Pancreas (tissue), 10 donors: Measurements from ENCODE around the gene PIWIL4. TPM values are rescaled to one million over a fixed set of nuclear protein-coding genes. Genes with fewer than 3 reads are reported as not detected.
A peak's percentile ranks its signal among the peaks of the same experiment; 100 is the strongest.

Source experiments
- ATAC-seq, 4 donors: fragments of 200-7000 bp; cut with Tn5 transposase; one replicate each; pipeline versions ENCODE4 v1.8.0 to v1.9.1; 2020; ENCODE audit warnings: mild to moderate bottlenecking in 4 of 4, moderate library complexity in 4 of 4
- DNase-seq, 6 donors: peaks; one replicate each; pipeline ENCODE4 v3.0.0-alpha.2; 2020
- FAIRE-seq: peaks from 2 replicates; lab custom pipeline; 2012; peaks lifted over from hg19 to GRCh38; lab: Jason Lieb, UNC
- H3K27ac ChIP-seq, 4 donors: fragments of 200-600 bp; sonication (generic); 1 replicate in 3 of 4; 2 replicates in 1 of 4; pipeline versions ENCODE4 v1.5.0 to v1.8.0; 2020
- H3K27me3 ChIP-seq, 4 donors: fragments of 200-600 bp; one replicate each; pipeline ENCODE4 v1.8.0; 2021
- H3K36me3 ChIP-seq, 3 donors: fragments of 200-600 bp; sonication (generic) in 1 of 3; one replicate each; pipeline versions ENCODE4 v1.5.0 to v1.8.0; 2020 to 2021
- H3K4me1 ChIP-seq, 3 donors: fragments of 200-600 bp; one replicate each; pipeline ENCODE4 v1.8.0; 2021
- H3K4me3 ChIP-seq, 4 donors: fragments of 200-600 bp; sonication (generic) in 2 of 4; one replicate each; pipeline versions ENCODE4 v1.5.0 to v1.8.0; 2020 to 2021
- H3K9me3 ChIP-seq, 4 donors: fragments of 200-600 bp; one replicate each; pipeline ENCODE4 v1.8.0; 2021
- CTCF ChIP-seq, 4 donors: fragments of 200-600 bp; sonication (generic) in 3 of 4; IDR thresholded peaks; one replicate each; pipeline versions ENCODE4 v1.5.0 to v1.8.0; 2021; ENCODE audit warnings: antibody characterized with exemption in 4 of 4
- WGBS, 2 donors: extraction: QIAGEN DNeasy Blood & Tissue Kit; methylation state at CpG; one replicate each; pipeline ENCODE4 v1.1.7; 2013; 5-methylcytosine and 5-hydroxymethylcytosine counted together
- intact Hi-C, 3 donors: fragments of 100-400 bp; cut with DNase I; formaldehyde crosslinking; loops; one replicate each; pipeline versions ENCODE4 v1.11.1 to v1.14.2; 2022
- polyA plus RNA-seq, 2 donors: library from polyadenylated mRNA; stranded (reverse); fragments of 200-250 nt; gene quantifications; one replicate each; pipeline ENCODE4 v1.2.3, GENCODE V29; 2013
- total RNA-seq, 6 donors: library from RNA; stranded (reverse); fragmentation: NEBNext Ultra II Directional in 4 of 6; extraction: Animal tissue kit (Norgen Biotek cat#: 25700) in 4 of 6; gene quantifications; one replicate each; pipeline versions ENCODE4 v1.2.1 to v1.2.4, GENCODE V29; 2021 to 2023
- donor health status: healthy with polysubstance abuse.
- donor health status: DM: no; HTN: no; CAD: no; lungs with moderate emphysema.
- donor health status: DM: no; HTN: no; CAD: no.
- donor health status: control.
- donor health status: control.
- donor health status: Bipolar disorder and iron deficiency.
- donor health status: DM: yes; HTN: yes; CAD: no.
- donor health status: DM: no; HTN: no; CAD: no.
- donor health status: DM: no; HTN: no; CAD: no.
- donor health status: DM: yes; HTN: yes; CAD: no.

The PIWIL4 gene
- total and polyA plus RNA-seq, 8 donors = 4.0 to 12.3 (median 5.6) TPM

- Histone ChIP-seq H3K27me3 (no peaks in the 10 kb centered on the region), H3K36me3 (no peaks in the 10 kb centered on the region), H3K4me1 (no peaks in the 10 kb centered on the region), H3K9me3 (no peaks in the 10 kb centered on the region), H3K4me3 (no peak overlapping the region), H3K27ac (no peak overlapping the region)
- no peak for TF ChIP-seq CTCF (IDR thresholded peaks at IDR 0.05)
- ATAC-seq (no peak), DNase-seq (no peak), FAIRE-seq (no peak)
- 67 to 77% methylated on average over 2 of the region's 2 CpGs for WGBS, 2 donors
- intact Hi-C loops = no loop called here
These were observed 82.1 kb downstream of the PIWIL4 start for GRCh38 chr11:94649254-94649653.

GRCh38 chr11:94649964-94650623, 82.9 kb downstream of the PIWIL4 start:
- Histone ChIP-seq H3K4me1 (no peaks in the 10 kb centered on the region), H3K4me3 (no peak overlapping the region), H3K36me3 (no peaks in the 10 kb centered on the region), H3K27me3 (no peaks in the 10 kb centered on the region), H3K9me3 (no peaks in the 10 kb centered on the region), H3K27ac (no peak overlapping the region)
- WGBS, 2 donors = 91 to 93% methylated on average over 4 of the region's 4 CpGs
- FAIRE-seq = no peak
- no peak for DNase-seq
- TF ChIP-seq CTCF (IDR thresholded peaks at IDR 0.05) = no peak
- intact Hi-C loops = no loop called here
- no peak for ATAC-seq

GRCh38 chr11:94650756-94651155, 83.6 kb downstream of the PIWIL4 start:
- no peaks in the 10 kb centered on the region for H3K36me3 ChIP-seq
- ATAC-seq = peak in 3 of 4 donors; percentile 45 to 73 (median 47)
- no peak for TF ChIP-seq CTCF (IDR thresholded peaks at IDR 0.05)
- intact Hi-C loops = no loop called here
- H3K9me3 ChIP-seq = no peaks in the 10 kb centered on the region
- no peak for FAIRE-seq
- no peak overlapping the region for H3K27ac ChIP-seq
- 86 to 90% methylated on average over 7 of the region's 7 CpGs for whole genome bisulfite sequencing, 2 donors
- no peaks in the 10 kb centered on the region for H3K27me3 ChIP-seq
- no peak overlapping the region for H3K4me3 ChIP-seq
- no peaks in the 10 kb centered on the region for H3K4me1 ChIP-seq
- DNase-seq = peak in 1 of 6 donors; percentile 13

- H3K4me3 ChIP-seq = no peak overlapping the region
- H3K36me3 ChIP-seq = no peaks in the 10 kb centered on the region
- FAIRE-seq = no peak
- intact Hi-C loops = no loop called here
- no peak for ATAC-seq
- no peaks in the 10 kb centered on the region for H3K27me3 ChIP-seq
- H3K9me3 ChIP-seq = no peaks in the 10 kb centered on the region
- H3K27ac ChIP-seq = no peak overlapping the region
- DNase-seq = no peak
- no peaks in the 10 kb centered on the region for H3K4me1 ChIP-seq
- TF ChIP-seq CTCF (IDR thresholded peaks at IDR 0.05) = no peak
- WGBS, 2 donors = 93 to 94% methylated on average over 6 of the region's 6 CpGs
These were observed 85.6 kb downstream of the PIWIL4 start for GRCh38 chr11:94652735-94653284.

- Histone ChIP-seq H3K27me3 (no peaks in the 10 kb centered on the region), H3K36me3 (no peaks in the 10 kb centered on the region), H3K4me1 (no peaks in the 10 kb centered on the region), H3K9me3 (no peaks in the 10 kb centered on the region), H3K4me3 (no peak overlapping the region), H3K27ac (no peak overlapping the region)
- no peak for ATAC-seq
- intact Hi-C loops = no loop called here
- no peak for FAIRE-seq
- no peak for TF ChIP-seq CTCF (IDR thresholded peaks at IDR 0.05)
- DNase-seq = no peak
- WGBS, 2 donors = 86 to 91% methylated on average over 5 of the region's 5 CpGs
These were observed 86.4 kb downstream of the PIWIL4 start for GRCh38 chr11:94653561-94653960.
